Fibroblast of gingiva (primary cell): ENCODE data around the gene AP5M1.
"Not testable (repeated sequence)": the region's sequence is repeated elsewhere in the genome, so short reads cannot be mapped to it uniquely, and the experiment has no call there.

Experiments
- DNase-seq: peaks from one replicate; pipeline ENCODE4 v3.0.0-alpha.2; 2011; ENCODE audit warnings: low read depth

Gene AP5M1

GRCh38 chr14:57291692-57292647 is 23.2 kb downstream of the AP5M1 start:
- no peak for DNase-seq

- DNase-seq, result peak; percentile 3
These were observed 25.4 kb downstream of the AP5M1 start for GRCh38 chr14:57293866-57294837.

- no peak for DNase-seq
These were observed 26.5 kb downstream of the AP5M1 start for GRCh38 chr14:57295239-57295638.

- DNase-seq, result no peak
These were observed 29.1 kb downstream of the AP5M1 start for GRCh38 chr14:57297852-57298251.

GRCh38 chr14:57299511-57299910 is 30.7 kb downstream of the AP5M1 start:
- DNase-seq, result no peak

- no peak for DNase-seq
These were observed 34.1 kb downstream of the AP5M1 start for GRCh38 chr14:57302883-57303282.

- DNase-seq, result no peak
These were observed 45.8 kb downstream of the AP5M1 start for GRCh38 chr14:57314396-57315089.

- peak; percentile 60 for DNase-seq
These were observed 48.6 kb downstream of the AP5M1 start for GRCh38 chr14:57317248-57317833.

GRCh38 chr14:57319636-57320192 is 50.9 kb downstream of the AP5M1 start:
- DNase-seq, result no peak

- no peak for DNase-seq
These were observed 55.0 kb downstream of the AP5M1 start for GRCh38 chr14:57323721-57324120.

- no peak for DNase-seq
These were observed 57.5 kb downstream of the AP5M1 start for GRCh38 chr14:57326253-57326652.

- no peak for DNase-seq
These were observed 61.1 kb downstream of the AP5M1 start for GRCh38 chr14:57329833-57330232.

- DNase-seq, result not testable (repeated sequence)
These were observed 63.7 kb downstream of the AP5M1 start for GRCh38 chr14:57332475-57332874.

- DNase-seq, result not testable (repeated sequence)
These were observed 65.0 kb downstream of the AP5M1 start for GRCh38 chr14:57333726-57334125.

- not testable (repeated sequence) for DNase-seq
These were observed 75.0 kb downstream of the AP5M1 start for GRCh38 chr14:57343545-57344297.

GRCh38 chr14:57345106-57345505 is 76.3 kb downstream of the AP5M1 start:
- no peak for DNase-seq

GRCh38 chr14:57346741-57347140 is 78.0 kb downstream of the AP5M1 start:
- no peak for DNase-seq
